VCaP (cell line): ENCODE measurements around the gene MSANTD3.
"Not testable (repeated sequence)": the region's sequence is repeated elsewhere in the genome, so short reads cannot be mapped to it uniquely, and the experiment has no call there.

Experiments
- H3K27ac ChIP-seq: fragments of 450-650 bp; 2 replicates; pipeline ENCODE4 v1.5.1; 2017
- TF ChIP-seq, protein P1 (sequence below): fragments of 450-650 bp; conservative IDR thresholded peaks from 2 replicates; pipeline ENCODE4 v1.5.1; 2017; ENCODE audit warnings: mild to moderate bottlenecking, moderate library complexity

Gene MSANTD3

GRCh38 chr9:100431886-100432285 is 4.9 kb downstream of the MSANTD3 start:
- H3K27ac ChIP-seq, result no peak overlapping the region
- TF ChIP-seq, protein P1, sequence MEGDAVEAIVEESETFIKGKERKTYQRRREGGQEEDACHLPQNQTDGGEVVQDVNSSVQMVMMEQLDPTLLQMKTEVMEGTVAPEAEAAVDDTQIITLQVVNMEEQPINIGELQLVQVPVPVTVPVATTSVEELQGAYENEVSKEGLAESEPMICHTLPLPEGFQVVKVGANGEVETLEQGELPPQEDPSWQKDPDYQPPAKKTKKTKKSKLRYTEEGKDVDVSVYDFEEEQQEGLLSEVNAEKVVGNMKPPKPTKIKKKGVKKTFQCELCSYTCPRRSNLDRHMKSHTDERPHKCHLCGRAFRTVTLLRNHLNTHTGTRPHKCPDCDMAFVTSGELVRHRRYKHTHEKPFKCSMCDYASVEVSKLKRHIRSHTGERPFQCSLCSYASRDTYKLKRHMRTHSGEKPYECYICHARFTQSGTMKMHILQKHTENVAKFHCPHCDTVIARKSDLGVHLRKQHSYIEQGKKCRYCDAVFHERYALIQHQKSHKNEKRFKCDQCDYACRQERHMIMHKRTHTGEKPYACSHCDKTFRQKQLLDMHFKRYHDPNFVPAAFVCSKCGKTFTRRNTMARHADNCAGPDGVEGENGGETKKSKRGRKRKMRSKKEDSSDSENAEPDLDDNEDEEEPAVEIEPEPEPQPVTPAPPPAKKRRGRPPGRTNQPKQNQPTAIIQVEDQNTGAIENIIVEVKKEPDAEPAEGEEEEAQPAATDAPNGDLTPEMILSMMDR, result no peak

DNA sequence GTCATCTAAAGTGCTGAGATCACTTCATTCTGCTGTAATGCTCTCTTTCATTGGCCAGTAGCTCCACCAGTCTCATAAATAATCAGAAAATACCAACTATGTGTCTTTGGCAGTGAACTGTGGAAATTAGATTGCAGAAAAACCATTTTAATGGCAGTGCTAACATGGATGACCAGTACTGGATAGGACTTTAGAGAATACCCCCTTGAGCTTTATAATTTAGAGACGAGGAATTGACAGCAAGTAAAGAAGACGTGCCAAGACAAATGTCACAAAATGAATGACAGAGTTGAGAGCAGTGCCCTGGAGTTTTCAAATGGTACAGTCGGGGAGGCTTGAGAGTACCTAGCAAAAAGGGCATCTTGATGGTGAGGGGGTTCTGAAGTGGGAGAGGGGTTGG is 5.8 kb downstream of the MSANTD3 start:
- H3K27ac ChIP-seq, result no peak overlapping the region
- TF ChIP-seq, protein P1, result no peak

DNA sequence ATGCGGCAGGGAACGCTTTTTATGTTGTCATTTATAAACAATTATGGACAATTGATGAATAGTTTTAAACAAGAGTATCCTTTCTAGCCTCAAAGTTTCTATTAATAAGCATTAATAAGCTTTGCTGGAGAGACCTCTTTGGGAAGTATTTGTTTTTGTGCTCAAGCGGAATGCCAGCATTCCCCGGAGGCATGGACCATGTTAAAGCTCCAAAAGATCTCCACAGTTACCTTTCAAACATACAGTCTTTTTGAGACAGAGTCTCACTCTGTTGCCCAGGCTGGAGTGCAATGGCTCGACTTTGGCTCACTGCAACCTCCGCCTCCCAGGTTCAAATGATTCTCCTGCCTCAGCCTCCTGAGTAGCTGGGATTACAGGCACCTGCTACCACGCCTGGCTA is 9.6 kb downstream of the MSANTD3 start:
- TF ChIP-seq, protein P1, result no peak
- H3K27ac ChIP-seq, result no peak overlapping the region

GRCh38 chr9:100437860-100438805 is 11.2 kb downstream of the MSANTD3 start:
- no peak overlapping the region for H3K27ac ChIP-seq
- TF ChIP-seq, protein P1, result peak; percentile 89

DNA sequence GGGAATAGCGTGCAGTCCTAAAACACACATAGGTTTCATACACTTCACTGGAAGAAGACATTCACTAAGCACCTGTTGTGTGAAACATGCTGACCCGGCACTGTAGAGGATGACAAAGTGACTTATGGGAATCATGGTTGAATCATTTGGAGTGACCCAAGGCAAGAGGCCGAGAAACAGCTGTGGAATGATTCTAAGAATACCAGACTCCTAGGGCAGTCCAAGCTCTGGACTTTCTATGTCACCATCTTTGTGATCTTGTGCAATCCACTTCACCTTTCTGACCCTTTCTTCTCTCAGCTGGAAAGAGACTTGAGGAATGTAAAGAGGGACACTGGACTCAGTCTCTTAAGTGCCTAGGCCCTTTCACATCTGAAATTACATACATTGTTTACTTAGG is 13.1 kb downstream of the MSANTD3 start:
- TF ChIP-seq, protein P1, result no peak
- no peak overlapping the region for H3K27ac ChIP-seq

DNA sequence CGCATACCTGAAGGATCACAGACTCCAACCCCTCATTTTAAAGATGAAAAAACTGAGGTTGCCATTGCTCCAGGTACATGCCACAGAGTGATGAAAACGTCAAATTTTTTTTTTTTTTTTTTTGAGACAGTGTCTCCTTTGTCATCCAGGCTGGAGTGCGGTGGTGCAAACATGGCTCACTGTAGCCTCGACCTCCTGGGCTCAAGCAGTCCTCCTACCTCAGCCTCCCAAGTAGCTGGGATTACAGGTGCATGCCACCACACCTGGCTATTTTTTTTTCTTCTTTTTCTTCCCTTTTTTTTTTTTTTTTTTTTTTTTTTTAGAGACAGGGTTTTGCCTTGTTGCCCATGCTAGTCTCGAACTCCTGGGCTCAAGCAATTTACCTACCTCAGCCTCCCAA is 13.5 kb downstream of the MSANTD3 start:
- H3K27ac ChIP-seq, result not testable (repeated sequence)

GRCh38 chr9:100441911-100442361 is 15.0 kb downstream of the MSANTD3 start:
- H3K27ac ChIP-seq, result no peak overlapping the region
- TF ChIP-seq, protein P1, result no peak
